ENCODE data around the gene SCAMP2.

DNA sequence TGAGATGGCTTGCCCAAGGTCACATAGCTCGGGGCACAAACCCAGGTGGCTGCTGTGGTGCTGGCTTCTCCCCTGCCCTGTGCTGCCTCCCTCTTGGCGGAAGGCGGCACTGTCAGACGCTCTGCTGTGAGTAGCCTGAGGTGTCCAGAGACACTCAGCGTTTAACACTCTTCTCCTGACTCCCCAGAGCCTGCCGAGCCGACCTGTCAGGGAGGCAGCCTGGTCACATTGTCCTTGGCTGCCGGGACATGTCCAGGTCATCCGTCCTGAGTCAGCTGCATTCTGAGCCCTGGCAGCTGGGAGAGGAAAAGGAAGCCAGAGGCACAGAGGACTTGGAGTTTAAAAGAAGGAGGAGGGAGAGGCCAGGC lies 55.8 kb downstream of the SCAMP2 start:
- no peak for TF ChIP-seq EZH2phosphoT487 (IDR thresholded peaks at IDR 0.05; ENCODE audit: low read depth)
- TF ChIP-seq, protein P1, sequence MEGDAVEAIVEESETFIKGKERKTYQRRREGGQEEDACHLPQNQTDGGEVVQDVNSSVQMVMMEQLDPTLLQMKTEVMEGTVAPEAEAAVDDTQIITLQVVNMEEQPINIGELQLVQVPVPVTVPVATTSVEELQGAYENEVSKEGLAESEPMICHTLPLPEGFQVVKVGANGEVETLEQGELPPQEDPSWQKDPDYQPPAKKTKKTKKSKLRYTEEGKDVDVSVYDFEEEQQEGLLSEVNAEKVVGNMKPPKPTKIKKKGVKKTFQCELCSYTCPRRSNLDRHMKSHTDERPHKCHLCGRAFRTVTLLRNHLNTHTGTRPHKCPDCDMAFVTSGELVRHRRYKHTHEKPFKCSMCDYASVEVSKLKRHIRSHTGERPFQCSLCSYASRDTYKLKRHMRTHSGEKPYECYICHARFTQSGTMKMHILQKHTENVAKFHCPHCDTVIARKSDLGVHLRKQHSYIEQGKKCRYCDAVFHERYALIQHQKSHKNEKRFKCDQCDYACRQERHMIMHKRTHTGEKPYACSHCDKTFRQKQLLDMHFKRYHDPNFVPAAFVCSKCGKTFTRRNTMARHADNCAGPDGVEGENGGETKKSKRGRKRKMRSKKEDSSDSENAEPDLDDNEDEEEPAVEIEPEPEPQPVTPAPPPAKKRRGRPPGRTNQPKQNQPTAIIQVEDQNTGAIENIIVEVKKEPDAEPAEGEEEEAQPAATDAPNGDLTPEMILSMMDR (IDR thresholded peaks at IDR 0.05; ENCODE audit: low read depth, low read length) = peak; percentile 59
